Femur (tissue), 1 donor: ENCODE data around the gene FAM228A.

Experiments
- DNase-seq: peaks from one replicate; pipeline ENCODE4 v3.0.0-alpha.2; 2017

FAM228A gene

DNA sequence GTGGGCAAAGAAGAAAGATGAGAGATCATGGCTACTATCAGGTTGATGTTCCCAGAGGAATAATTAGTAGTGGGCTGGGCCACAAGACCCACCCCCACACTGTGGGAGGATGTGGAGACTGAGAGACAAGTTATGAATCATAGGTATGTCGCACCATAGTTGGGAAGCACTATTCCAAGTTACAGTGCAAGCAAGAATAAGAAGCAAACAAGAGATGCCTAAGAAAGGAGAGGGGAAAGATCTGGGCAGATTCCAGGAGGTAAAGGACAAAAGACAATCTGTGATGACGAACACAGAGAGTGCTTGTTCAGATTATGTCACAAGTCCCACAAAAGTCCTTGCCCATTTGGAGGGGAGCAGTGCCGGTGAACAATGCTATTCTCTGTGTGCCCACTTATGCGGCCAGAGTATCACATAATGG lies 56.6 kb downstream of the FAM228A start:
- no peak for DNase-seq

DNA sequence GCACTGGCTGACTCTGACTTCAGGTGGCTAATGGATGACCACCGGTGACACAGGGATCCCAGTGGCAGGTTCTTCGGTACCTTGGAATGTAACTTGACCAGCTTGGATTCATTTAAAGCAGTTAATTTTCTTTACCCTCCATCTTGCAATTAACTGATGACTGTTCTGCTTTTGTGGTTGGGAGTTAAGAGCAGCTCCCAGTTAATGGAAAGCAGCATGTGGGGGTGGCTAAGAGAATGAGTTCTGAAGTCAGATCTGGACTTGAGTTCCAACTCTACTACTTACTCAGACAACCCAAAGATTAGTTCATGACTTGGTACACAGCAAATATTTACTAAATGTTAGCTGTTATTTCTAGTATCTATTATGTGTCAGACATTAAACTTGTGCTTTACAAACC lies 58.5 kb downstream of the FAM228A start:
- DNase-seq: no peak

DNA sequence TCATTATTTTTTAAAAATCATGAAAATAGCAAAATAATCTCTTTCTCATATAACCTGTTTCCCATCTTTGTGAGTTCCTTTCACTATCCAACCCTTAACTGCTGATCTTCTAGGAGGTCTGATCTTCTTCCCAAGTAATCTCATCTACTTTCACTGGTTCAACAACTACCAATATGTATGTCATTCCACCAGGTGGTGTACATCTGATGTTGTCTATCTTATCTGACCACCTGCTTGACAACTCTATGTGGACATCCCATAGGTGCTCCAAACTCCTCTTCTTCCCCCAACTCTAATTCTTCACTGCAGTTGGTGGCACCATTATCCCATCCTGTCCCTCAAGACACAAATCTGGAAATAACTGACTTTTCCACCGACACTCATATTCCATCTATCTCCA lies 62.5 kb downstream of the FAM228A start:
- no peak for DNase-seq

- no peak for DNase-seq
Measured at GRCh38 chr2:24238158-24238557, 63.3 kb downstream of the FAM228A start.

DNA sequence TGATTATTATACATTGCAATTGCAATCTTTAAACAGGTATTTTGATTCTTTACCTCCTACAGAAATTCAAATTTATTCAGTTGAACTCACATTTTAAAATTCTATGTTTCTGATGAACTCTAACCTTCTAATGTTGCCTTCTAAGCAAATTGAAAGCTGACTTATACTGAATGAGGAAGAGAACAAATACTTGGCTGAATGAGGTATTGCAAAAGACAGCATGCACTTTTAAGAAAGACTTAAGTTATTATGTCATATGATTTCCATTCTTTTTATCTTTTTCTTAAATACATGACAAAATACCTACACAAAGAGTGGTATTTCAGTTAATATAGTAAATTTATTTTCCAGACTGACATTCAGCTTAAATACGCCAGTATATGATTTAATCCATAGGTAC lies 64.7 kb downstream of the FAM228A start:
- DNase-seq: no peak
